HG03439 (cell line): ENCODE measurements around the gene TRMT44.

Source experiments
- ATAC-seq: cut with Tn5 transposase; IDR thresholded peaks from one replicate; pipeline ENCODE4 v1.9.1; 2021; ENCODE audit warnings: mild to moderate bottlenecking, moderate library complexity; ENCODE audit not compliant: unreplicated experiment

The TRMT44 gene

DNA sequence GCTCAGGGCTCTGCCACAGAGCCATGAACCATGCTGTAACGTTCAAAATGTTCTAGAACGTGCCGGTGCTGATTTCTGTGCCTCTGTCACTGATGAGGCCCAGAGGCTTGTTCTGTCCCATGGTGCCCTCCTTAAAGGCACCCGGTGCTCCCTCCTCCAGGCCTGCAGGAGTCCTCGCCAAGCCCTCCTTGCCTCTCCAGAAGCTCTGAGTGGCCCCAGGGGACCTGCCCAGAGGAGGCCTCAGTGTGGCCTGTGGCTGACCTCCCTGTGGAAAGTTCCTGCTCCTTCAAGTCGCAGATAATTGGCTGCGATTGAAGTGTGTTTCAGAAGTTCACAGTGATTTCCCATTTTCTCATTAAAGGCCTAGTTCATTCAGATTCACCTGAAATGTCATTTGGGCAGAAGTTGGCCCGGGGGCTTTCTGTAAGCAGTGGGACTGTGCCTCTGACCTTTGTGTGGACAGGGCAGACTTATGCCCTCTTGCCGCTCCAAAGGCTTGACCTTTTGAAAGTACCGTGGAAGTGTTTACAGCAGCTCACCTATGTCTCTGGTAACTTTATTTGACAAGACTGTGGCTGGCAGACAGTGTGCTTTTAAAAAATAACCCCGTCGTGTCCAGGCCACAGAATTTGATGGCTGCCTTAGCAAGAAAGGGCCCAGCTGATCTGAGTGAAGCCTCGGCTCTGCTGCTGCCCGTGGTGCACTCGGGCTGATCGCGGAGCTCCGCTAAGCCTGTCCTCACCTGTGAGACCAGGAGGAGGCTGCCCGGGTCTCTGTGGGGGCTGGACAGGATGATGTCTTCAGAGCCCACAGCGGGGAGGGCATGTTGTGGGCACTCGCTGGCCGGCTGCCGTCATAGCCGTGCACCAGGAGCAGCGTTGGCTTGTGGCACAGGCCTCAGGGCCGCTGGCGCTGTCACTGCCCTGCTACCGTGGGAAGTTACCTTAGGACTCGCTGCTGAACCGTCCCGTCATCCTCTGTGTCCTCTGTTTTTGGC lies 25.3 kb downstream of the TRMT44 start:
- no peak for ATAC-seq

- ATAC-seq: no peak
Measured at GRCh38 chr4:8467016-8467415, 26.4 kb downstream of the TRMT44 start.

DNA sequence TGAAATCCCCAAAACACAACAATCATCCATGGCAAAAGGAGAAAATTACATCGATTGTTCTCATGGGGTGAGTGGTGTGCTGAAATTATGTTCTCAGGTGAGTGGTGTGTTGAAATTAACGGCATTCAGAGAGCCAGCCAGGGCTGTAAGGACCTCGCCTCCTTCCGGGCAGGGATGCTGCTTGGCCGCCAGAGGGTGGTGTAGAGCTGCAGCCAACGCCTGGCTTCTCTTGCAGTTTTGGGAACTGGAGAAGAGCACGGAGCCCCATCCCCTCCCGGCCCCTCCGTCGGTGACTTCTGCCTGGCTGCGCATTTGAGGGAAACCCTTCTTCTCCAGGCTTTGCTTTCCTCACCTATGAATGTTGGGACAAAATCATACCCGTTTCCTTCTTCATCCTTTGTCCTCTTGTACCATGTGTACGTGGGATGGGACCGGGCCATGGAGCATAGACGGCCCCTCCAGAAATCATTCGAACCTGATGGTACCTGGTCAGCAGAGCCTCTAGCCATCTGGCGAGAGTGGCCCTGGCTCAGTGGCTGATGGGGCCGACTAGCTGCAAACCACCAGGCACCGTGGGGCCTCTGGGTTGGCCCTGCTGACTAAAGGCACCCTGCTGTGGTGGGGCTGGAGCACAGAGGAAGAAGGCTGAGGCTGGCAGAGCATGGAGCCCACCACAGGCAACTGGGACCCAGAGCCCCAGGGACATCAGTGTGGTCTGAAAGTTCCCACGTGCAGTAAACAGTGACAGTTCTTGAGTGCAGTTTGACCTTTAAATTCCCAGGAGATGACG lies 28.4 kb downstream of the TRMT44 start:
- ATAC-seq: peak; percentile 65

DNA sequence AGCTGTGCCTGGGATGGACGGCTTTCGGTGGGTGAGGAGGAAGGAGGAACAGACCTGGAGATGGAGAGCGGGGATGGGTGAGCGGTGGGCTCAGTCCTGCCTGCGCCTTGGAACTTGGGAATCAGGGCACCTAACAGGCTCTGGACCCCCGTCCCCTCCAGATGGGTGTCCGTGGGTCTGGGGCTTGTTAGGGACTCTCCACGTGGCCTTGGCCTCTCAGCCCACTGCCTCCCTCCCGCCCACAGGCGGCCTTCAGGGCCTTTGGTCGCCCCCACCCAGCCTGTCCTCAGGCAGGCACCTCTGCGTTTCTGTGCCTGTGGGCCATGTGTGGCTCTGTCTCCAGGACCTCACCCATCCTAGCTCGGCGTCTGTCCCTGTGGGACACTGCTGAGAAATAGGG lies 29.0 kb downstream of the TRMT44 start:
- no peak for ATAC-seq

- ATAC-seq: no peak
Measured at GRCh38 chr4:8470451-8471024, 30.0 kb downstream of the TRMT44 start.

DNA sequence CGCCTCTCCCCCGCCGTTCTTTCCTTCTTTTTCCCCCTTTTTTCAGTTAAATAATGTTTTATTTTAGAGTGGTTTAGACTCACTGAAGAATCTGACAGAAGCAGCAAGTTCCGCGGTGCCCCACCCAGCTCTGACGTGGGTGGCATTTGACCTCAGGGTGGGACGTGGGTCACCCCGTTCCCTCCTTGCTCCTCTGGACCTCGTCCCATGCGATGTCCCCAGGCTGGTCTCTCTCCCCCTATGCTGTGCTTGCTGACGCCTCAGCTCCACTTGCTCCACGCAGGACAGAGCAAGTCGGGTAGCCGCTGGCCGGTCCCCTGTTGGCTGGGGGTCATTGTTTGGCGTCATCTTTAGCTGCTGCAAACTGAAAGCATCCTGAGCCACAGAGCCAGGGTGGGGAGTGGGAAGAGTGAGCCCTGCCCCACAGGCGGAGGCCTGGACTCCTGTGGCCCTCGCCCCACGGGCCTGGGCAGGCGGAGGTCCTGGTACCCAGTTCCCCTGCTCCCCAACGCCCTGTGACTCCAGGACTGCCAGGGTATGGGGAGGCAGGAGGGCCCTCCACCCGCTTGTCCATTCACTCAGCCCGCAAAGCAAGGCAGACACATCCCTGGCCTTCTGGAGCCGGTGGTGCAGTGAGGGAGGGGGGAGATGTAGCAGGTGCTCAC lies 30.8 kb downstream of the TRMT44 start:
- ATAC-seq: no peak

- ATAC-seq: no peak
Measured at GRCh38 chr4:8472158-8472688, 31.6 kb downstream of the TRMT44 start.

DNA sequence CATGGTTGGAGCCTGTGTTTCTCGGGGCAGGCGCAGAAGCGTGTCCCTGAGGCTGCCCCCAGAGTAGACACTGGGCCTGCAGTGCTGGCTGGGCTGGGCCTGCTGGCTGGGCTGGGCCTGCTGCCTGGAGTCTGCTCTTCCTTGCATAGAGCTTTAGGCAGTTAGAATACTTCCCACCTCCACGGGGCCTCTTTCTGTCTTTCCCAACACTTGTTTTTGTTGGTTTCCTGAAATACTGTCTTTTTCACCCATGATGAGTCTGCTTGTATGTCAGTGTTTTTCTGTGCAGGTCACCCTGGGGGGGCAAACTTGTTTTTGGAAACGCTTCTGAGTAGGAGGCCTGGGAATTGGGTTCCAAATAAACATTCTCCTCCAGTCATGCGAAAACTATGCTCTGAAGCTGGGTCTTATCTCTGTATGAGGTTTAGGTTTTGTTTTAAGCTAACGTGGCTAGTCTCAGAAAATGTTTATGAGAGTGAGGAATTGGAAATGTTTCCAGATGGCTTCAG lies 32.2 kb downstream of the TRMT44 start:
- no peak for ATAC-seq

- no peak for ATAC-seq
Measured at GRCh38 chr4:8473198-8473919, 32.8 kb downstream of the TRMT44 start.

DNA sequence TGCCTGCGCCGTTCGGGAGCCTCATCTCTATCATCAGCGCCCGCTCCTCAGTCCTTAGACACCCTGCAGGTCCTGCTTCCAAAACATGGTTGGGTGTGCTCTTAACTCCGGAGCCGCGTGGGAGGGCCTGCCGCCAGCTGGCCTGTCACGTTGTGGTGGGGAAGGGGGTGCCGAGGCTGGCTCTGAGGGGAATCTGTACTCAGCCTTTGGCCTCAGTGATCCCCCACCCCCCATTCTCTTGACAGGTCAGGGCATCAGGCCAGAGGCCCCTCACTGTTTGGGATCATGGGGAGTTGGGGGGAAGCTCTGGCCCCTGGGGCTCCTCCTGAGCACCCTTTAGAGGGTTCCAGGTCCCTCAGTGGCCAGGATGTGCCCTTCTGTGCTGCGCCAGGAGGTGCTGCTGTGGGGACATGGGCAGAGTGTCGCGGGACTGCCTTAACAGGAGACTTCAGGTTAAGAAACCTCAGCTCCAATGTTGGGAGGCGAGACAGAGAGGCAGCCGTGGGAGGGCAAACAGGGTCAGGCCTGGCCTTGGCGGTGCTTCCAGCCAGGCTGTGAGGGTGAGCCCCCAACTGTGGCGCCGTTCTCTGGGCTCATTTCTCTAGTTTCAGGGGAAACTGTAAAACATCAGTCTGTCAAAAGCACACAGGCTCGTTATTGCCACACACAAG lies 33.5 kb downstream of the TRMT44 start:
- ATAC-seq: no peak

- ATAC-seq: no peak
Measured at GRCh38 chr4:8474856-8475255, 34.3 kb downstream of the TRMT44 start.

DNA sequence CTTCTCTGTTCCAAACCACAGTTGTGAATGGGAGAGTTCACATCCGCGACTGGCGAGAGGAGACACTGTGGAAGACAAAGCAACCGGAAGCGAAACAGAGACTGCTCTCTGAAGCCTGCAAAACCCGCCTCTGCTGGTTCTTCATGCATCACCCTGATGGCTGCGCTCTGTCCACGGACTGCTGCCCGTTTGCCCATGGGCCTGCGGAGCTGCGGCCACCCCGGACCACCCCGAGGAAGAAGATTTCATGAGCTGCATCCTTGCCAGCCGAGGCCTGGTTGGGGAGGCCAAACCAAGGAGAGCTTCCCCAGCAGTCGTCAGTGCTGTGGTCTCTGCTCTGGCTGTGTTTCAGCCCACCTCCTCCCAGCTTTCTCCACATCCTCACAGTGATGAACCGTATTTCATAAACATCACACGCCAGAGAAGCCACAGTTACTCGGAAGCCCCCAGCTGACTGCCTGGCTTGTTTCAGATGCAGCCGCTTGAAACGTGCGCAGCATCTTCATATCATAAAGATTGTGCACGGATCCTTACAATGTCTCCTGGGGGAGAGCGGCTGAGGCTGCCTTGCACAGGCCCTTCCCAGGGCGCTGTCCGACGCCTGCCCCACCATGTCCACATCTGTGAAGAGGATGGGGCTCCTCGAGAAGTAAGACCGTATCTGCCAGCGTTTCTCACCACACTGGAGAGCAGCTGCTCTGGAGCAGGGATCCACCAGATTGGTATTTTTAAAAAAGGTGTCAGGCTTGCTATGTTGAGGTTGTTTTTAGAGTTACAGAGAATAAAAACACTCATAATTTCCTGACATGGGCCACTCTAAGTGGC lies 35.4 kb downstream of the TRMT44 start:
- no peak for ATAC-seq

DNA sequence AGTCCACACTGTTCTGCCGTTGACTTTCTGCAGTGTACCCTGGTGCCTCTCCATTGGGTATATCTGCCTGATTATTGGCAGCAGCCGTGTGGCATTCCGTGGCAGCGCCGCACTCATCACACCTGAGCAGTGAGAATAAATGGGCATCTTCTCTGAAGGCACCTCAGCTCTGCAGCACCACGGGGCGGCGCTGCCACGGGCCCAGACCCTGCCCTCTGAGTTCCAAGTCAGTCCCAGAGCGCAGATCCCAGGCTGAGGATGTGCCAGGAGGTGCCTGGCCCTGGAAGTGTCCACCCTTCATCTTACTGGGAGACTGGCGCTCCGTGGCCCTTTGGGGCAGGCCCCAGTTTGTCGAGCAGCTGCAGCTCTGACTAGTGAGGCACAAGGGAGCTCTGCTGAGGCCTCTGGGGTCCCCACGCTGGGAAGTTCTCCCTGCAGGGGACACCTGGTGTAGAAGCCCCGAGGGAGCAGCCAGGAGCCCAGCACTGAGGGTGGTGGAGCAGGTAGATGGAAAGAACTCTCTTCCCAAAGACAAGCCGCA lies 36.6 kb downstream of the TRMT44 start:
- ATAC-seq: no peak

- no peak for ATAC-seq
Measured at GRCh38 chr4:8477676-8478075, 37.1 kb downstream of the TRMT44 start.

DNA sequence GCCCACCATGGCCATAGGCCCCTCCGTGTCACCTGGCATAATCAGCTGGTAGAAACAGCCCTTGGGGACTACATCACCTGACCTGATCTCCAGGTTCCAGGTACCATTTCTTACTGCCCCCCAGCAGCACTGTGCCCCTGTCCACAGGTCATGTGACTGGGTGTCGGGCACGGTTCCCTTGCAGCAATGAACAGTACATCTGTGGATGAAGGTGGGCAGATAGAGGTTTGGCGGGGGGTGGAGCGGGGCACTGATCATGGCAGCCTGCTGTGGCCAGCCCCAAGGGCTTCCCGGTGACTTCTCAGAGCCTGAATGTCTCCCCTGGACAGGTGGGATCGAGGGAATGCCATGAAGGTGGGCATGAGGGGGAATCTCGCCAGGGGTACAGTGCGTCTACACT lies 37.8 kb downstream of the TRMT44 start:
- no peak for ATAC-seq

- ATAC-seq: no peak
Measured at GRCh38 chr4:8478801-8479744, 38.5 kb downstream of the TRMT44 start.

DNA sequence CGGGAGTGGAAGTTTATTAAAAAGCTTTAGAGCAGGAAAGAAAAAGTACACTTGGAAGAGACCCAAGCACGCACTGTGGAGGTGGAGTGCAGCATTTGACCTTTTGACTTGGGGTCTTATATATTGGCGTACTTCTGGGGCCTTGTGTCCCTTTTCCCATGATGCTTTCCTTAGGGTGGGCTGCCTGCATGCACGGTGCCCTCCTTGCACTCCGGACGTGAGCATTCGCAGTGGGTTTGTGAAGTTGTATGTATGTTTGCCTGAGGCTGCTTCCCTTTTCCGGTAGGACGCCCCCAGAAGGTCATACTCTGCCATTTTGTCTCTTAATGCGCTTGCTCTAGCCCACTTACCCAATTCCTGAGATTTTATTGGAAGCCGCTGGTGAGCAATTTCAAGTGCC lies 39.6 kb downstream of the TRMT44 start:
- no peak for ATAC-seq
